LNCaP clone FGC (cell line): Measurements from ENCODE around the gene ZBTB16.

Source experiments
- DNase-seq: peaks from one replicate; pipeline ENCODE4 v3.0.0-alpha.2; 2011; ENCODE audit warnings: low read depth
- H3K4me3 ChIP-seq: 2 replicates; pipeline ENCODE4 v1.5.1; 2011; ENCODE audit warnings: mild to moderate bottlenecking, low read depth, low read length, control low read depth
- CTCF ChIP-seq: IDR thresholded peaks from 2 replicates; pipeline ENCODE4 v1.5.1; 2012; ENCODE audit warnings: mild to moderate bottlenecking; ENCODE audit not compliant: control insufficient read depth, insufficient read depth; ENCODE audit errors: extremely low read depth

The ZBTB16 gene

GRCh38 chr11:114019574-114019973, 39.9 kb upstream of the ZBTB16 start:
- DNase-seq = no peak
- no peak overlapping the region for H3K4me3 ChIP-seq
- no peak for TF ChIP-seq CTCF

GRCh38 chr11:114025329-114025907, 34.1 kb upstream of the ZBTB16 start:
- no peak for TF ChIP-seq CTCF
- H3K4me3 ChIP-seq = no peak overlapping the region

GRCh38 chr11:114026355-114026754, 33.2 kb upstream of the ZBTB16 start:
- DNase-seq = no peak
- no peak for TF ChIP-seq CTCF
- H3K4me3 ChIP-seq = no peak overlapping the region

More at GRCh38 chr11:114025329-114025907, 34.1 kb upstream of the ZBTB16 start:
- DNase-seq = no peak

GRCh38 chr11:114027391-114027790, 32.1 kb upstream of the ZBTB16 start:
- no peak overlapping the region for H3K4me3 ChIP-seq
- TF ChIP-seq CTCF = no peak
- DNase-seq = no peak

GRCh38 chr11:114027926-114028325, 31.6 kb upstream of the ZBTB16 start:
- DNase-seq = no peak
- no peak overlapping the region for H3K4me3 ChIP-seq
- TF ChIP-seq CTCF = no peak; the same call in 1 of the 2 replicates

GRCh38 chr11:114031246-114031966, 28.1 kb upstream of the ZBTB16 start:
- DNase-seq = no peak
- H3K4me3 ChIP-seq = no peak overlapping the region
- TF ChIP-seq CTCF = no peak

GRCh38 chr11:114031967-114032320, 27.6 kb upstream of the ZBTB16 start:
- no peak for TF ChIP-seq CTCF
- DNase-seq = no peak
- H3K4me3 ChIP-seq = no peak overlapping the region
